WTC11 (cell line): ENCODE results near the gene FPR2.

ENCODE experiments used
- FOXP1 ChIP-seq: sonication (generic); formaldehyde crosslinking; IDR thresholded peaks from 2 replicates; pipeline ENCODE4 v1.8.0; 2022; ENCODE audit warnings: missing genetic modification reagents, mild to moderate bottlenecking, moderate library complexity, borderline replicate concordance
- GABPB1 ChIP-seq: sonication (generic); formaldehyde crosslinking; IDR thresholded peaks from 2 replicates; pipeline ENCODE4 v1.8.1; 2023; ENCODE audit warnings: mild to moderate bottlenecking, missing genetic modification reagents
- IRF2 ChIP-seq: sonication (generic); formaldehyde crosslinking; IDR thresholded peaks from 2 replicates; pipeline ENCODE4 v1.8.0; 2022; ENCODE audit warnings: low read depth, missing genetic modification reagents, borderline replicate concordance
- NR2C2 ChIP-seq: sonication (generic); formaldehyde crosslinking; IDR thresholded peaks from 2 replicates; pipeline ENCODE4 v1.8.0; 2022; ENCODE audit warnings: mild to moderate bottlenecking, missing genetic modification reagents
- NR3C1 ChIP-seq: sonication (generic); formaldehyde crosslinking; conservative IDR thresholded peaks from 2 replicates; pipeline ENCODE4 v1.8.1; 2023; ENCODE audit warnings: low read depth, mild to moderate bottlenecking, missing genetic modification reagents
- ZNF416 ChIP-seq: fragments of 250-450 bp; sonication (Bioruptor Pico); IDR thresholded peaks from 2 replicates; pipeline ENCODE4 v1.9.0; 2021; ENCODE audit warnings: mild to moderate bottlenecking, inconsistent platforms
- ZNF671 ChIP-seq: fragments of 250-450 bp; sonication (Bioruptor Pico); IDR thresholded peaks from 2 replicates; pipeline ENCODE4 v1.8.0; 2021; ENCODE audit warnings: mild to moderate bottlenecking
- TF ChIP-seq, protein P1 (sequence below): fragments of 200-600 bp; IDR thresholded peaks from 2 replicates; pipeline ENCODE4 v1.8.0; 2022; ENCODE audit warnings: antibody characterized with exemption
- TF ChIP-seq, protein P2 (sequence below): sonication (generic); formaldehyde crosslinking; IDR thresholded peaks from 2 replicates; pipeline ENCODE4 v1.8.0; 2023; ENCODE audit warnings: missing genetic modification reagents
- TF ChIP-seq, protein P3 (sequence below): sonication (generic); formaldehyde crosslinking; IDR thresholded peaks from 2 replicates; pipeline ENCODE4 v1.8.0; 2022; ENCODE audit warnings: mild to moderate bottlenecking, missing genetic modification reagents

DNA sequence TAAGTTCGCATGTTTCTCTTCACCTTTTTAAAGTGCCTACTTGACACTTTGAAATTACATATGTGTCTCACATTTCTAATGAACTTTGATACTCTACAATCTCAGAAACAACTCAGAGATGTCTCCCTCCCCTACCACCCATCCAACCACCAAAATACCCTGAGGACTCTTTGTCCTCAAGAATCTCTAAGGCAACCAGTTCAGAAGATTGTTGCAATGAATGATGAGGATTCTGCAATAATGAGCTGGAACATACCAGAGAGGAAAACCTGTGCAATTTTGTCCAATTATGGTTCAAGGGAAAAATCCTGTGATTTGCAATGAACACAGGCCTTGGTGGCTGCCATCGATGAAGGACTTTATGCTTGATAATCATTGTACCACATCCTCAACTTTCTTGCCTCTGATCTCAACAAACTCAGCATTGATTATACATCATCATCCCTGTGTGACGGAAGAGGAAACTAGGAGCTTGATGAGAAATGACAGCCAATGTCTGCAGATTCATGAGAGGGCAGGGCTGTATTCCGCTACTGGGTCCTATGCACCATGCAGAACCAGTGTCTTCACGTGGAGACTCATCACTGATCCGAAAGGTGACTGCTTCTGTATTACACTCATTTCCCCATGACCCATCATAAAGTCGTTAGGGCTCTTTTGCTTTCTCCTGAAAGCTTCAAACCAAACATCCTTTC, 10.4 kb upstream of the FPR2 start:
- TF ChIP-seq, protein P1, sequence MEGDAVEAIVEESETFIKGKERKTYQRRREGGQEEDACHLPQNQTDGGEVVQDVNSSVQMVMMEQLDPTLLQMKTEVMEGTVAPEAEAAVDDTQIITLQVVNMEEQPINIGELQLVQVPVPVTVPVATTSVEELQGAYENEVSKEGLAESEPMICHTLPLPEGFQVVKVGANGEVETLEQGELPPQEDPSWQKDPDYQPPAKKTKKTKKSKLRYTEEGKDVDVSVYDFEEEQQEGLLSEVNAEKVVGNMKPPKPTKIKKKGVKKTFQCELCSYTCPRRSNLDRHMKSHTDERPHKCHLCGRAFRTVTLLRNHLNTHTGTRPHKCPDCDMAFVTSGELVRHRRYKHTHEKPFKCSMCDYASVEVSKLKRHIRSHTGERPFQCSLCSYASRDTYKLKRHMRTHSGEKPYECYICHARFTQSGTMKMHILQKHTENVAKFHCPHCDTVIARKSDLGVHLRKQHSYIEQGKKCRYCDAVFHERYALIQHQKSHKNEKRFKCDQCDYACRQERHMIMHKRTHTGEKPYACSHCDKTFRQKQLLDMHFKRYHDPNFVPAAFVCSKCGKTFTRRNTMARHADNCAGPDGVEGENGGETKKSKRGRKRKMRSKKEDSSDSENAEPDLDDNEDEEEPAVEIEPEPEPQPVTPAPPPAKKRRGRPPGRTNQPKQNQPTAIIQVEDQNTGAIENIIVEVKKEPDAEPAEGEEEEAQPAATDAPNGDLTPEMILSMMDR, result no peak
- TF ChIP-seq NR3C1 (CRISPR knock-in tag), result no peak
- no peak for TF ChIP-seq NR2C2 (CRISPR knock-in tag)
- no peak for TF ChIP-seq IRF2
- TF ChIP-seq FOXP1 (CRISPR knock-in tag), result no peak
- TF ChIP-seq GABPB1, result no peak
- TF ChIP-seq ZNF416, result no peak
- TF ChIP-seq ZNF671 (CRISPR knock-in tag), result no peak
- TF ChIP-seq, protein P2, sequence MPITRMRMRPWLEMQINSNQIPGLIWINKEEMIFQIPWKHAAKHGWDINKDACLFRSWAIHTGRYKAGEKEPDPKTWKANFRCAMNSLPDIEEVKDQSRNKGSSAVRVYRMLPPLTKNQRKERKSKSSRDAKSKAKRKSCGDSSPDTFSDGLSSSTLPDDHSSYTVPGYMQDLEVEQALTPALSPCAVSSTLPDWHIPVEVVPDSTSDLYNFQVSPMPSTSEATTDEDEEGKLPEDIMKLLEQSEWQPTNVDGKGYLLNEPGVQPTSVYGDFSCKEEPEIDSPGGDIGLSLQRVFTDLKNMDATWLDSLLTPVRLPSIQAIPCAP (CRISPR knock-in tag), result no peak
- TF ChIP-seq, protein P3, sequence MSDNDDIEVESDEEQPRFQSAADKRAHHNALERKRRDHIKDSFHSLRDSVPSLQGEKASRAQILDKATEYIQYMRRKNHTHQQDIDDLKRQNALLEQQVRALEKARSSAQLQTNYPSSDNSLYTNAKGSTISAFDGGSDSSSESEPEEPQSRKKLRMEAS (CRISPR knock-in tag), result no peak
